ELR (cell line): ENCODE results near the gene REX1BD.
A peak's percentile ranks its signal among the peaks of the same experiment; 100 is the strongest.

Experiments
- DNase-seq: peaks from one replicate; pipeline ENCODE4 v3.0.0-alpha.2; 2015; ENCODE audit warnings: low read depth

The REX1BD gene

GRCh38 chr19:18616023-18616422 is 27.4 kb downstream of the REX1BD start:
- DNase-seq: no peak

DNA sequence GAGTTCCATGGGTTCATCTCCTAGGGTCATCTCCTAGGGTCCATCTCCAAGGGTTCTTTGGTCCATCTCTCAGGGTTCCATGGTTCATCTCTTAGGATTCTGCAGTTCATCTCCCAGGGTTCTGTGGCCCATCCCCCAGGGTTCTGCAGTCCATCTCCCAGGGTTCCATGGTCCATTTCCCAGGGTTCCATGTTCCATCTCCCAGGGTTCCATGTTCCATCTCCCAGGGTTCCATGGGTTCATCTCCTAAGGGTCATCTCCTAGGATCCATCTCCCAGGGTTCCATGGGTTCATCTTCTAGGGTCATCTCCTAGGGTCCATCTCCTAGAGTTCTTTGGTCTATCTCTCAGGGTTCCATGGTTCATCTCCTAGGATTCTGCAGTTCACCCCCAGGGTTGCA is 29.0 kb downstream of the REX1BD start:
- DNase-seq: no peak

DNA sequence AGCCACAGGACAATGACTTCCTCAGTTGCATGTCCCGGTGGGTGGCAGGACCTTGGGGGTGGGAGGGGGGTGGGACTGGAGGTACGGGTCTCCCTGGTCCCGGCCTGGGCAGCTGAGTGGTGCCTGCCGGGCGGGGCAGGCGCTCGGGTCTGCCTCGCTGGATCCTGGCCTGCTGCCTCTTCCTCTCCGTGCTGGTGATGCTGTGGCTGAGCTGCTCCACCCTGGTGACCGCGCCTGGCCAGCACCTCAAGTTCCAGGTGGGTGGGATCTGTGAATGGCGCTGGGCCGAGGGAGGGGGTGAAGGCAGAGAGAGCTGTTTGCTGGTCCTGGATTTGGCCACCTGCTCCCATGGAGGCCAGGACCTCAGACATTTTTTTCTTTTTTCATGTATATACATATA is 29.6 kb downstream of the REX1BD start:
- no peak for DNase-seq

GRCh38 chr19:18620311-18620710 is 31.7 kb downstream of the REX1BD start:
- DNase-seq: no peak

DNA sequence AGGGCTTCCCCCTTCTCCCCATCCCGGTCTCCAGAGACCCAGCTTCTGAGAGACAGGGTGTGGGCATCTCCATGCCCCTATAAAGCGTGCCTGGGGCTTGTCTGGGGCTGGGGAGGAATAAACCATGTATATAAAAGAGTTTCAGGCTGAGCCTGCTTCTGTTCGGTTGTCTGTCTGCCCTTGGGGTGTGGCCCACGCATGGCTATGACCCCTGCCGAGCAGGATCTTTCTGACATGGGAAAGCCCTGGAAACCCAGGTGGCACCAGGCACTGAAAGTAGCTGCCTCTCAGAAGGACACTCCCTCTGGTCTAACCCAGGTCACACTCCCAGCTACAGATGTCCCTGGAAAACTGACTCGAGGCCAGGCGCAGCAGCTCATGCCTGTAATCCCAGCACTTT is 32.3 kb downstream of the REX1BD start:
- DNase-seq: no peak

DNA sequence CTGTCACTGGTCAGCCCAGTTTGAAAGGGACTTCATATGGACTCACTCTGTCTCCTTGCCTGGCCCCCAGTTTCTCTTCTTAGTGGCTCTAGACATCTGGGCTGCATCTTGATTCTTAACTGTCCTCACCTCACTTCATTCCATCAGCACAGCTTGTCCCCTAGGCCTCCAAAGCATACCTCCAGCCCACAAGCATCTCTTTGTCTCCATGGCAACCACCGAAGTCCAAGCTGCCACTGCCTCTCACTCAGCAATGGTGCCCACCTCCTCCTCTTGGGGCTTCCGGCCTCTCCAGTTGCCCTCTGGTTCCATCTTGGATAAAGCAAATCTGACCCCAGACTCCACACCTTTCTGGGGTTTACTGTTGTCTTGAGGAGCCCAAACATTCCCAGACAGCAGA is 38.3 kb downstream of the REX1BD start:
- DNase-seq: no peak

DNA sequence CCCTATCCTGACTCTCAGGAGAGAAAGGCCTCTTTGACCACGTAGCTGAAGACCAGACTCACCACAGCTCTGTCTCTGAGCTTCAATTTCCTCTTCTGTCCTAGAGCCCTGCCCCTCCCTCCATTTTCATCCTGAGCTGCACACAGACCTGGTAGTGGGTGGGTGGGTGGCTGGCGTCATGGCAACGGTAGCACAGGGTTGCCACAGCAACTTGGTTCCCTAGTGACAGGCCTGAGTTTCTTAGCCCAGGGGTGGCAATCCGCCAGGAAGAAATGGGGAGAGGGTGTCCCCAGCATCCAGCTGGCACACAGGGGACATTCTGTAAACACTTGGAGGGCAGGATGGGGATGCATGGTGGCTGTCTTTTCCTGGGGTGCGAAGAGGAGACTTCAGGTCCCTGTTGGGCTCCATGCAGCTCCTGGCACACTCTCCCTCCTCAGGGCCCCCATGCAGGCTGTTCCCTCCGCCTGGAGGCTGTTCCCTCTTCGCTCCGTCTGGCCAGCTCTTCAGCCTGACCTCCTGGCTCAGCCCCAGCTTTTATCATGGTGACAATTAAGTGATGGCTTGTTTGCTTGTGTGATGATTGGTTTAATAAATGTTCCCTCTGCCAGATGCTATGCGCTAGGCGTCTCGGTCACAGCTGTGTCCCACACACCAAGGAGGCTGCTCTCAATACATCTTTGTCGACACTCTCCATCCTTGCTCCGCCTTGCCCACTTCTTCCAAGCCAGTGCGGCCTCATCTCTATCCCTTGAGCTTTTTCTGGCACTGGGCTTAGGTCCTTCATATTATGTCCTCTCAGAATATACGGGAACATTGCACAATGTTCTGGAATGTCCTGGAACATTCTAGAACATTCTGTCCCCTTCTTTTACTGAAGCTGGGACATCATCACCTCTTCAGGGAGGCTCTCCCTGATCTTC is 40.8 kb downstream of the REX1BD start:
- no peak for DNase-seq

- no peak for DNase-seq
These were observed 44.7 kb downstream of the REX1BD start for GRCh38 chr19:18633321-18633720.

DNA sequence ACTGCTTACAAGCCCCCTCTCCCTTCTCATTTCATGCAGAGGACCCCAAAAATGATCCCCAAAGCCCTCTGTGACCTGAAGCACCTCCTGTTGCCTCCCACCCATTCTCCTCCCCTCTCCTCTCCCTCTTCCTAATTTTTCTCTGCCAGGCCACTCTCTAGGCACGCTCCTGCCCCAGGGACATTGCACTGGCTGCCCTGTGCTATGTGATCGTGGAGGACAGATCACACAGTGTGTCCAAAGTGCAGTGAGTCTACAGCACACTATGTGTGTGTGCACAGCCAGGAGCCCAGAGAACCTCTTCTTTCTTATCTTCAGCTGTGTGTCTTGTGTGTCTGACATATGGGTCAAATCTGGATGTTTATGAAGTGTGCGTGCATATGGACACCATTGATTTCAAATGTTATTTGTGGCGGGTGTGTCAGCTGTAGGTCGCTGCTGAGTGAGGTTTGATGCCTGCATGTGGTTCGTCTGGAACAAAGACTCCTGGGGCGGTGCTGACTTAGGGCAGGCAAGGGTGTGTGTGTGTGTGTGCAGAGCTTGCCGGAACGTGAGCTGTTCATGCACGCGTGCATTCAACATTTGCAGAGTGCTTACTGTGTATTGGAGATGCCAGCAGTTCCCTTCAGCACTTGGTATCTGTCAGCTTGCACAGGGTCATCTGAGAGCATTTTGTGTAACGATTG is 46.2 kb downstream of the REX1BD start:
- DNase-seq: no peak

GRCh38 chr19:18635831-18636182 is 47.2 kb downstream of the REX1BD start:
- DNase-seq: no peak

- DNase-seq: peak; percentile 94
These were observed 47.8 kb downstream of the REX1BD start for GRCh38 chr19:18636183-18636968.

- no peak for DNase-seq
These were observed 48.5 kb downstream of the REX1BD start, which contains the start of gene KLHL26 for GRCh38 chr19:18636969-18637629. Gene KLHL26, plus strand, starts transcription at chr19:18637028. Its CDS starts 27 bp downstream, at chr19:18637055.

DNA sequence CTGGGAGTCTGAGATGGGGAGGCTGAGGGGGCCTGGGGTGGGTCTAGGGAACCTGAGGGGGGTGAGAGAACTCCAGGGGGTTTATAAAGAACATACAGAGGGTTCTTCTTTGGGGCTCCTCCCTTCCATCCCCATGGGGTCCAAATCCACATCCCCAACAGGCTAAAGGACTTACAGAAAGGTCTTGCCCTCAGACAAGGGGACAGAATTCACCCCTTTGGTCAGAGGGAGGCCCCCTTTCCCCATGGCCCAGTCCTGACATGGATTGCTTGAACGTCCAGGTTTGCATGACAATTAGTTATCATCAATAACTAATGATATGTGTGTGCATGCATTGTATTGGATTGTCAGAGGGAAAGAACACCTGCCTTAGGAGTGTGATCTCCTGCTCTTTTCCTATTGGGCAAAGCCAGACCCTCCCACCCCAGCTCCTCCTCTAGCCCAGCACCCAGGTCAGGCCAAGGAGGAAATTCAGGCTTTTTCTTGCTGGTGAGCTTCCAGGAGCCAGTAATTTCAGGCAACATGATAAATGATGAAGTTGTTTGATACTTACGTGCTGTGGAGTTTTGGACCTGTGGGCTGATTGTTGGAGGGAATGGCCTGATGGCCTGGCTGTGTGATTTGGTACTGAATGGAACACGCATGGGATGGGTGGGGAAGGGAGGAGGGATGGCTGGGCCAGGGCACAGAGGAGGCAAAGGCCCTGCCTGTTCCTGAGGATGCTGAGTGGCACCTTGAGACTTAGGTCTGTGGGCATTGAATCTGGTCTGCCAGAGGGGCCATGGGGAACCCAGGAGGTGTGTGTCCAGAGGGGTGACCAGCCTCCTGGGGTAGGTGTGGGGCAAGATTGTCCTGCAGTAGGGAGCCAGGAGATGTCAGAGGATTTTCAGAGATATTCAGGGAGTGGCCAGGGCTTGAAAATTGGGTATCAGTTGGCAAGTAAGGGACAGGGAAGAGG is 49.4 kb downstream of the REX1BD start:
- no peak for DNase-seq

DNA sequence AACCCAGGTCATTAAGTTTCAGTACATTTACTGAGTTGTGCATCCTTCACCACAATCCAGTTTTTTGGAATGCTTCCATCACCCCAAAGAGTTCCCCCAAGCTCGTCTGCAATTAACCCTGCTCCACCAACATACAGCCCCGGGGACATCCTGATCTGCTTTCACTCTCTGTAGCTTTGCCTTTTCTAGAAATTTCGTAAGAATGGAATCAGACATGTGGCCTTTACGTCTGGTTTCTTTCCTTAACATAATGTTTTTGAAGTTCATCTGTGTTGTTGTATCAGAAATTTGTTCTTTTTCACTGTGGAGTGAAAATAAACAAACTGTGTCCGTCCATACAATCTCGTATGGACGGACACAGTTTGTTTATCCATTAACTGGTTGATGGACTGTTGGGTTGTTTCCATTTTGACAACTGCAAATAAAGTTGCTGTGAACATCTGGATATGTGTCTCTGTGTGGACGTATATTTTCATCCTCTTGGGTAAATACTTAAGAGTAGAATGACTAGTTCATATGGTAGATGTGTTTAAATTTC is 51.2 kb downstream of the REX1BD start:
- no peak for DNase-seq
